AG20443 (cell line): Measurements from ENCODE around the gene ILKAP.

Source experiments
- DNase-seq: peaks from one replicate; pipeline ENCODE4 v3.0.0; 2012; ENCODE audit warnings: low spot score, mixed read lengths

ILKAP gene

DNA sequence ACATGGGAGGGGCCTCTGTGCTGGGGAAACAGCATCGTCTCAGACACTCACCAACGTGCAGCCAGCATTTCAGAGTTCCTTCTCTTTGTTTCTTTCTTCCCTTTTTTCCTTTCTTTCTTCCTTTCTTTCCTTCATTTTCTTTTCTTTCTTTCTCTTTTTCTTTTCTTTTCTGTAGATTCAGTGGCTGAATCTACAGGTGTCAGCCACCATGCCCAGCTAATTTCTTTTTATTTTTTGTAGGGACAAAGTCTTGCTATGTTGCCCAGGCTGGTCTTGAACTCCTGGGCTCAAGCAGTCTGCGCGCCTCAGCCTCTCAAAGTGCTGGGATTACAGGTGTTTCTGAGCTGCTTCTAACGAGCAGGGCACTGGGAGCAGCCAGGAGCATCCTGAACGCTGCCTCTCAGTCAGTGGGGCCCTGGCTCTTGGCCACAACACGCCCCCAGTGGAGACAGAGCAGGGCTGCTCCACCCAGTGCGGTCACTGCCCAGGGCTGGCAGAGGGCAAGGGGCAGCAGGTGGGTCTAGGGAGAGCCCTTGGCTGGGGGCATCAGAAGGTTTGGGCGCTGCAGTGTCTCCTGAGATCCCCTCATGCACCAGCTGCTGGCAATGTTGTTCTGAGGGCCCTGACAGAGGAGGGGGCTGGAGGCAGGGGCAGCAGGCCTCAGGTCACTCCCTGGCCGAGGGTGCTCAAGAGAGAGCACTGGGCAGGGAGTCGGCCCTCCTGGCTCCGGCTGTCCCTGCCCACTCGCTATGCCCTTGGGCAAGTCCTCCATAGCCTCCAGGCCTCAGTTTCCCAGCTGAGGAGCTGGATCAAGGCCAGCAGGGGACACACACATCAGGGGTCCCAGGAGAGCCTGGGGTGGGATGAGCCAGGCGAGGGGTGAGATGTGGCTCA is 69.7 kb downstream of the ILKAP start:
- no peak for DNase-seq

DNA sequence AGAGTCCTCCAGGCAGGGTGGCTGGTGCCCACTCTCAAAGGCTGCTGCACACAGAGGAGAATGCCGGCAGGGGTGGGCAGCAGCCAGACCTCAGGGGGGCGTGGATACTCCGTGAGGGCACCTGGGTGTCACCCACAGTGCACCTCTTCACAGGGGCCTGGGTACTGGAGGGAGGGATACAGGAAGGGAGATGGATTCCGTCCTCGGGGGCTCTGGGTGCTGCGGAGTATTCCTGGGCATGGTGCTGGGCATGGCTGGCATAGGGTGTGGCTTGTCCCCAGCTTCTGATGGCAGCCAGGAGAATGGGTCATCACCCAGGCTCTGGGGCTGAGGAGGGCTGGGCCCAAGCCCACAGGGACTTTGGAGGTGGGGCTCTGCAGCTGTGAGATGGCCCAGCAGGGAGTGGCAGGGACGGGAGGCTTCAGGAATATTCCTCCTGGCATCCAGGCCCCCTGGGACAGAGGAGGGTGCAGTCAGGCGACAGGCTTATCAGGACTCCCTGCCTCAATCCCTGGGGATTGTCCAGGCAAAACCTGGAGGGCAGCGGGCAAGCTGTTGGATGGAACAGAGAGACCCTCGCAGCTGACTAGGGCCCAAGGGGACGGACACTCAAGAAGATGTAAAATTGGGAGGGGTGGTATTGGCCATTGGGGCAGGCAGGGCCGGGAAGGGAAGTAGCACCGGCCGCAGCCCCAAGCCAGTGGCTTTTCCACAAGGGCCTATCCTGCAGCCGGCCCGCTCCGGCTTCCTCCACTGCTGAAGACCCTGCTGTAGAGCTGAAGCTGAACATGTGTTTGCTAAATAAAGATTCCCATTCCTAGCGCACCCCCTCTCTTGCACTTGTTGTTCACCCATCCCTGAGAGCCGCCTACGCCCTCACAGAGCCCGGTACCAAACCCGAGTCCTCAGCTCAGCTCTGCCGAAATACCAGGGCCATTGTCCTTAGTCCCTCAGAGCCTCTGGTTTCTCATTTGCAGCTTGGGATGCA is 70.7 kb downstream of the ILKAP start:
- DNase-seq, result no peak

DNA sequence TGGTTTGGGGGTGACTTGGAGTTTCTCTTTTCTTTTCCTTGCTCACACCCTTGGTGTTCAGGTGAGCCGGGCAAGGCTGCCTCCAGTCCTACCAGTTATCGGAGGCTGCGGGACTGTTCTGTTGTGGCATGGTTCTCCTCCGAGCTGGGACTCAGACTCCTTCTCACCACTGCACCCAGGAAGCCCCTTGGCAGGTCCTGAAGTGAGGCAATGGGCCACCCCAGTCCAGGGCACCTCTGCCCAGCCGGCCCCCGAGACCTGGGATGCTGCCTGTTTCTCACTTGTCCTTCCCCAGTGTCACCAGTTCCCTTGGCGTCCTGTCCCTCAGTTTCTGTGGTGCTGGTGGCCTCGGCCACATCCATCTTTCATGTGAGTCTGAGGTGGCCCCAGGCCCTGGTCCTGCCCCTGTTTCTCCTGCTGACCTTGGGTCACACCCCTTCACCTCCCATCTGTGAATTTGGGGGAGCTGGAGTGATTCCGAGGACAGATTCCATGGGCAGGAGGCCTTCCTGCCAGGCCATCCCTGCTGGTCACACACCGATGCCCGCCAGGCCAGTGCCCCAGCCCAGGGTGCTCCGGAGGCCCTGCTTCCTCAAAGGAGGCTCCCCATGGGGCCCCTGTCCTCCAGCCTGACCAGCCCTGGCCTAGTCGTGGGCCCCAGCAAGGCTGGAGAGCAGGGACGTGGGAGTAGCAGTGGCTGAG is 71.6 kb downstream of the ILKAP start:
- DNase-seq, result no peak

DNA sequence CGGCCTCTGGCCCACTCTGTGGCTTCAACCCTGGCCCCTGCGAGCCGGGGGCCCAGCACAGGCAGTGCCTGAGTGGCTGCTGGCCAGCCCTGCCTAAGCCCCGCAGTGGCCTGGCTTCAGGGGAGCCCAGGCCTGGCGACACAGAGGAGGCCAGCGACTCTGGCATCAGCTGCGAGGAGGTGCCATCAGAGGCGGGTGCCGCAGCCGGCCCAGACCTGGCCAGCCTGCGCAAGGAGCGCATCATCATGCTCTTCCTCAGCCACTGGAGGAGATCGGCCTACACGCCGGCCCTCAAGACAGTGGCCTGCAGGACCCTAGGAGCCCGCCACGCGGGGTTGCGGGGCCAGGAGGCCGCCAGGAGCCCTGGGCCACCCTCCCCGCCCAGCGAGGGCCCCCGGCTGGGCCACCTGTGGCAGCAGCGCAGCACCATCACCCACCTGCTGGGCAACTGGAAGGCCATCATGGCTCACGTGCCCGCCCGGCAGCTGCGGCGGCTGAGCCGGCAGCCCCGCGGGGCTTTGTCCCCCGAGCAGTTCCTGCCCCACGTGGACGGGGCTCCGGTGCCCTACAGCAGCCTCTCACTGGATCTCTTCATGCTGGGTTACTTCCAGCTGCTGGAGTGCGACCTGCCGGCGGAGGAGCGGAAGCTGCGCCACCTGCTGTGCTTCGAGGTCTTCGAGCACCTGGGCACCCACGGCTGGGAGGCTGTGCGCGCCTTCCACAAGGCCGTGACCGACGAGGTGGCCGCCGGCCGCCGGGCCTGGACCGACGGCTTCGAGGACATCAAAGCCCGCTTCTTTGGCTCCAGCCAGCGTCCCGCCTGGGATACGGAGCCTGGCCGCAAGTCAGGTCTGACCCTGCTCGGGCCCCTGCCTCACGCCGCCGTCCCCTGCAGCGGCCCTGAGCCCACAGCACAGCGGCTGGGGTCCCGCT is 72.5 kb downstream of the ILKAP start:
- no peak for DNase-seq

DNA sequence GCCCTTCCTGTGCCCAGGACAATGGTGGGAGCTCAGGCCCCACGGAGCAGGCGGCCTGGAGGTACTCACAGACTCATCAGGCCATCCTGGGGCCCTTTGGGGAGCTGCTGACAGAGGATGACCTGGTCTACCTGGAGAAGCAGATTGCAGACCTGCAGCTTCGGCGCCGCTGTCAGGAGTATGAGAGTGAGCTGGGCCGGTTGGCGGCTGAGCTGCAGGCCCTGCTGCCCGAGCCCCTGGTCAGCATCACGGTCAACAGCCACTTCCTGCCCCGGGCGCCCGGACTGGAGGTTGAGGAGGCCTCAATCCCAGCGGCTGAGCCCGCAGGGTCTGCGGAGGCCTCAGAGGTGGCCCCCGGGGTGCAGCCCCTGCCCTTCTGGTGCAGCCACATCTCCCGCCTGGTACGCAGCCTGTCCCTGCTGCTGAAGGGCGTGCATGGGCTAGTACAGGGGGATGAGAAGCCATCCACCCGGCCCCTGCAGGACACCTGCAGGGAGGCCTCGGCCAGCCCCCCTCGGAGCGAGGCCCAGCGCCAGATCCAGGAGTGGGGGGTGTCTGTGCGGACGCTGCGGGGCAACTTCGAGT is 73.3 kb downstream of the ILKAP start:
- DNase-seq, result no peak

DNA sequence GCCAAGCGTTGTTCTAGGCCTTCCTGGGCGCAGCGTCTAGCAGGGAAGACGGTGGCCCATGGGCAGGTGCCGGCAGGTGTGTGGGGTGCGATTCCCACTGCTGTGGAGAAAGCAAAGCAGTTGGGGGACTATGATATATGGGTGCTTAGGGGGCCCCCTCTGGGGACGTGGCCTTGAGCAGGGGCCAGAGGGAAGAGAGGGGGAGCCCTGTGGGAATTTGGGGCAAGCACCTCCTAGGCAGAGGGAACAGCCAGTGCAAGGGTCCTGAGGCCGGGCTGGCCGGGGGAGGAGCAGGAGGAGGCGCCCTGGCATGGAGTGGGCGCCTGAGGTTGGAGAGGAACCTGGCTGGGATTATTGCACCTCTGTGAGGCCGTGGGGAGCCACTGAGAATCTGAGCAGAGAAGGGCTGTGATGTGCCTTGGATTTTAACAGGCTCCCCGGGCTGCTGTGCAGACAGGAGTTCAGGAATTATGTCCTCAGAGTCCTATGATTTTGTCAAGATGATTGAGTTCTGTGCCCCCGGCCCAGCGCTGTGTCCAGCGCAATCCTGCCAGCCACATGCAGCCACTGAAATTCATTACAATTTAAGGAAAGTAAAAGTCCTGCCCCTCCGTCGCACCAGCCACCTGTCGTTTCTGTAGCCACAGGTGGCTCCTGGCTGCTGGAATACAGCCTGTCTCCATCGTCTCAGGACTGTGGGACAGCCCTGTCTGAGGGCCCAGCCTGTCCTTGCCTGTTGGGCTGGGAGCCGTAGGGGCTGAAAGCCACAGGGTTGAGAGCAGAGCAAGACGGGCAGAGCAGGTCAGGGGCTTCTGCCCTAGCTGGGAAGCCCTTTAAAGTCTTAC is 74.1 kb downstream of the ILKAP start:
- no peak for DNase-seq

DNA sequence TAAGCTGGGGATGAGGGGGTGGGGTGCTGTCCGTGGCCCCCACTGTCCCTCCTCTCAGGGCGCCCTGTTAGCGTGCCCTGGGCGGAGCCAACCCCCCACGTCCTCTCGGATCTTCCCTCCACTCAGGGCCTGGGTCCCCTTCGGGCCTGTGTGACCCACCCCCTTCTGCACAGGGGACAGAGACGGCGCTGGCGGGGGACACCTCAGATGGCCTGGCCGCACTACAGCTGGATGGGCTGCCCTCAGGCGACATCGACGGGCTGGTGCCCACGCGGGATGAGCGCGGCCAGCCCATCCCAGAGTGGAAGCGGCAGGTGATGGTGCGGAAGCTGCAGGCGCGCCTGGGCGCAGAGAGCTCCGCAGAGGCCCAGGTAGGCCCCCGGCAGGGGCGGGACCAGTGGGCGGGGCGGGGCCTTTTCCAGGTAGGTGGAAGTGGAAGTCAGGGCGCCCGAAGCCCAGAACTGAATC is 74.9 kb downstream of the ILKAP start:
- DNase-seq, result no peak

DNA sequence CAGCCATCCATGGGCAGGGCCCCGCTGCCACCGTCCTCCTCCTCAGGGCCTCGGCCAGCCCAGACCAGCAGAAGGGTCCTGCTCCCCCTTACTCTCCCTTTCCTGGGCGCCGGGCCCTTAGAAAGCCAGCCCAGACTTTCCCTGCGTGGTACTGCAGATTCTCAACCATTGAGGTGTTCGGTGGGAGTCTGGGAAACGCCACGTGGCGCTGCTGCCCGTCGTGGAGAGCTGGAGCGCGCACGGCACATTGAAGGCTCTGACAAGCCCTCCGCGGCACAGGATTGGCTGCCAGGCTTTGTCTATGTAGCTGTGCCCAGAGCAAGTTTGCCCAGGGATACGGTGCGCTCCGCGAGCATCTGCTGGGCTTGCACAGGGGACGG is 75.4 kb downstream of the ILKAP start:
- no peak for DNase-seq

DNA sequence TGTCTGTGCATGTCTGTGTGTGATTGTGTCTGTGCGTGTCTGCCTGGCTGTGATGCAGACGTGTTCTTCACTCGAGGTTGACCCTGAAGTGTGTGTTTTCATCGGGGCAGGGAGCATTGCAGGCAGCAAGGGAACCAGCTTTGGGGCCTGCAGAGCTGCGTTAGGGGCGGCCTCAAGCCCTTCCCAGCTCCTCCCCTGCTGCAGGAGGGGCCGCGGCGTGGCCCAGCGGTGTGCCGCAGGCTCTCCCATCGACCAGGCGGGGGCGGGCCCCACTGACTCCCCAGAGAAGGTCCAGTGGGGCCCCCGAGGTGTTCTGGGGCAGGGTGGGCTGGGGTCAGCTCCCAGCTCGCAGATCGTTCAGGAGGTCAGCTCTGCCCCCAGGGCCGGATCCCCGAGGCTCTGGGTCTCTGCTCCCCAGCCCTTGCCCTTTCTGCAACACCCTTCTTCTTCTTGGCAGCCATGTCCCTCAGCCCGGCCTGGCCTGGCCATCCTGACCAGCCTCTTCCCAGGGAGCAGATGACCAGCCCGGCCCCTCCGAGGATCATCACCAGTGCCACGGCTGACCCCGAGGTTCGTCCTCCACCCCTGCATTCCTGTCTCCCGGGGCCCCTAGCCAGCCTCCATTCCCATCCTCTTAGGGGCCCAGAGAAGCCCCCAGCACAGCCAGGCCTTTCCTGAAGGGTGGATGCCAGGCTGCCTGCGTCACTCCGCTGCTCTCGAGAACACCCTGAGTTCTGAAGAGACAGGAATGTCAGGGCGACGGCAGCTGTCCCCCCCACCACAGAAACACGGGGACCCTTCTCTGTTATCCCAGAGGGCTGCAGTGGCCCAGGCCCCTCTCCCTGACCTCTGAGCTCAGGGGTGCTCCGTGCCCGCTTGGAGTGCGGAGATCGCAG is 76.1 kb downstream of the ILKAP start:
- DNase-seq, result peak; percentile 81

DNA sequence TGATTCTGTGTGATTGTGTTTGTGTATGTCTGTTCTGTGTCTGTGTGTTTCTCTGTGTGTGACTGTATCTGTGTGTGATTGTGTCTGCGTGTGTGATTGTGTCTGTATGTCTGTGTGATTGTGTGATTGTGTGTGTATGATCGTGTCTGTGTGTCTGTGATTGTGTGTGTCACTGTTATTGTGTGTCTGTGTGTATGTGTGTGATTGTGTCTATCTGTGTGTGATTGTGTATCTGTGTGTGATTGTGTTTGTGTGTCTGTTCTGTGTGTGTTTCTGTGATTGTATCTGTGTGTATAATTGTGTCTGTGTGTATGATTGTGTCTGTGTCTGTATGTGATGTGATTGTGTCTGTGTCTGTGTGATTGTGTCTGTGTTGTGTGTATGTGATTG is 76.7 kb downstream of the ILKAP start:
- DNase-seq, result no peak

DNA sequence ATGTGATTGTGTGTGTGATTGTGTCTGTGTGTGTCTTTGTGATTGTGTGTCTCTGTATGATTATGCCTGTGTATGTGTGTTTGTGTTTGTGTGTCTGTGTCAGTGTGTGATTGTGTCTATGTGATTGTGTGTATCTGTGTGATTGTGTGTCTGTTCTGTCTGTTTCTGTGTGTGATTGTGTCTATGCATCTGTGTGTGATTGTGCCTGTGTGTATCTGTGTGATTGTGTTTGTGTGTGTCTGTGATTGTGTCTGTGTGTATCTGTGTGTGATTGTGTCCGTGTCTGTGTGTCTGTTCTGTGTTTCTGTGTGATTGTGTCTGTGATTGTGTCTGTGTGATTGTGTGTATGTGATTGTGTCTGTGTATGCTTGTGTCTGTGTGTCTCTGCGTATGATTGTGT is 77.2 kb downstream of the ILKAP start:
- DNase-seq, result no peak

DNA sequence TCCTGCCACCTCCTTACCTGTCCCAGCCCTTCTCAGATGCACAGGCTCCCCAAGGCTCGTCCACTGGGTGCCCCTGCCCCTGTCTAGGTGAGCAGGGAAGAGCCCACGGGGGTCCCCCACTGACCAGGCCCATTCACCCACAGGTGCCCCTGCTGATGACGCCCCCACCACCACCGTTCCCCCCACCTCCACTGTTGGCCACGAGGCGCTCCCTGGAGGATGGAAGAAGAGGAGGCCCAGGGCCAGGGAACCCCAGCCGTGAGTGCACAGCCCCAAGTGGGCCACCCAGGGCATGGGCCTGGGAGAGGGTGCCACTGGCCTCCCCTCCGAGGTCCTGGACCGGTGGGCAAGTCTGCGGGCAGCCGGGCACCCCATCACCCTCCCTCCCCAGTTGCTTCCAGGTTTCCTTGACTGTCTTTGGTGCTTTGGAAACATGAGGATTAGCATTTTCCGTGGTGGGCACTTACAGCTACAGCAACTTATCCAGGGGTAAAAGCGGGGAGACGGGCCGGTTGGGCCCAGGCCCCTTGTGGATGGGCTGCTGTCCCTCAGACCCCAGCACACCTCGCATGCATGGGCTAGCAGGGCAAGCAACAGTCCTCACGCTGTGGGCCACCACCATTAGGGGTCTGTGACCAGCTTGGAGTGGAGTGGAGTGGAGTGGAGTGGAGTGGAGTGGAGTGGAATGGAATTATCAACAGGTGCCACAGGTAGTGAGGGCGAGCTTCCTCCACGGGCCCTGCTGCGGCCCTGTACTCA is 78.2 kb downstream of the ILKAP start:
- DNase-seq, result no peak

DNA sequence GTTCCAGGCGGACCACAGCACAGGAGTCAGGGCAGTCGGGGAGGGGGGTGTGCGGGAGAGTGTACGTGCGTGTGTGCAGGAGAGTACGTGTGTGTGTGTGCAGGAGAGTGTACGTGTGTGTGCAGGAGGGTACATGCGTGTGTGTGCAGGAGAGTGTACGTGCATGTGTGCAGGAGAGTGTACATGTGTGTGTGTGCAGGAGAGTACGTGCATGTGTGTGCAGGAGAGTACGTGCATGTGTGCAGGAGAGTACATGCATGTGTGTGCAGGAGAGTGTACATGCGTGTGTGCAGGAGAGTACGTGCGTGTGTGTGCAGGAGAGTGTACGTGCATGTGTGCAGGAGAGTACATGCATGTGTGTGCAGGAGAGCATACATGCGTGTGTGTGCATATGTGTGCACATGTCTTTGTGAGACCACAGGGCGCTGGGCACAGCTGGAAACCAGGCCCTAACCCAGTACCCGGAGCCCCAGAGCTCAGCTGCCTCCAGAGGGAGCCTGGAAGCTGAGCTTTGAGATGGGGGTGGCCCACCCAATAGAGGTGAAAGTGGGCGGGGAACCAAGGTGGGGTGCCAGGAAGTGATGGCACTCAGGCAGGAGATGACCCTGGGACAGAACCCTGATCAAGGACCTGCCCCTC is 78.9 kb downstream of the ILKAP start:
- DNase-seq, result no peak

DNA sequence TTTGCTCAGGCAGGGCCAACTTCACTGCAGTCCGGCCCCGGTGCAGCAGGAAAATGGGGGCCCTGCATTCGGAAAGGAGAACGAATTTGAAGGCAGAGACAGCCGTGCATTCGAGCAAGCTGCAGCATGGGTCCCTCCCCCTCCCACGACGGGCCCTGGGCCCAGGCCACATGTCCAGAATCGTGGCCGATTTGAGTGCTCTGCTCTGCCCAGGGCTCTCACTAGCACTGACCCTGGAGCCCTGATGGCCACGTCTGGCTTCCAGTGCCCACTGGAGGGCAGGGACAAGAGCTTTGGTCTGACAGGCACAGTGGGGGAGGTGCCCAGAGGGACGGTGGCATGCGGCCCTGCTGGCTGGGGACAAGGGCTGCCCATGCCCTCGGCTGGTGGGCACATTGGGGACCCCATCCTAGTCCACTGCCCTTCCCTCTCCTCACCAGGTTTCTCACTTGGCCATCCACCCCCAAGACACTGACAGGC is 79.5 kb downstream of the ILKAP start:
- DNase-seq, result no peak

DNA sequence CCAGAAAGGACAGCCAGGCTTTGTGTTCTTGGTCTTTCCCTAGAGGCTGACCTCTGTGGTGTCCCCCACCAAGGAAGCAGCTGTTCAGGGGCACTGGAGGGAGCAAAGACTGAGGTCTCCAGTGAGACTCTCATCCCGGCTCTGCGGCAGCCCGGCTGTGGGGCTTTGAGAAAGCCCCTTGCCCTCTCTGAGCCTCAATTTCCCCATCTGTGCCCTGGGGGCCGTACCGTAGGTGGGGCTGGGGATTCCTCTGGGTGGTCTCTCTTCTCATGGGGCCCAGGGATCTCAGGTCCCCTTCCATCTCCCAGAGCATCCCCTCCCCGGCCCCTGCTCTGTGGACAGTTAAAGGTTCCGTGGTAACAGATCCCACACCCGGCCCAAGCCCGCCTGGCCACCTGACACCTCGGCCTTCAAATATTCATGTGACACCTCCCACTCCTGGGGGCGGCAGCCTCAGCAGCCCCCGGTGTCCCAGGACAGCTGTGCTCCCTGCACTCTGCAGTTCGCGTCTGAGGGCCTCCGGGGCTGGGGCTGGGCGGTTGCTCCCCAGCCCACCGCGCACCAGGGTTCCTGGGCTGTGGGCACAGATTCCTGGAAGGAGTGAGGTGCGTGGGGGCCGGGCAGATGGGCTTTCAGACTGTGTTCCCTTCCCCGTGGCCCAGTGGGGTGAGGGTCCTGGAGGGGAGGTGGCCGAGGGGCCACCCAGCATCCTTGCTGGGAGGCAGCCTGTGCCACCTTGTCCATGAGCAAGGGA is 80.1 kb downstream of the ILKAP start:
- DNase-seq, result no peak
